HPDE6-E6E7 (cell line): ENCODE measurements around the gene PAQR8.
A peak's percentile ranks its signal among the peaks of the same experiment; 100 is the strongest.
"Not testable (repeated sequence)": the region's sequence is repeated elsewhere in the genome, so short reads cannot be mapped to it uniquely, and the experiment has no call there.

Experiments used
- DNase-seq: peaks from one replicate; pipeline ENCODE4 v3.0.0; 2011; ENCODE audit warnings: missing footprints; ENCODE audit errors: extremely low spot score

Gene PAQR8

DNA sequence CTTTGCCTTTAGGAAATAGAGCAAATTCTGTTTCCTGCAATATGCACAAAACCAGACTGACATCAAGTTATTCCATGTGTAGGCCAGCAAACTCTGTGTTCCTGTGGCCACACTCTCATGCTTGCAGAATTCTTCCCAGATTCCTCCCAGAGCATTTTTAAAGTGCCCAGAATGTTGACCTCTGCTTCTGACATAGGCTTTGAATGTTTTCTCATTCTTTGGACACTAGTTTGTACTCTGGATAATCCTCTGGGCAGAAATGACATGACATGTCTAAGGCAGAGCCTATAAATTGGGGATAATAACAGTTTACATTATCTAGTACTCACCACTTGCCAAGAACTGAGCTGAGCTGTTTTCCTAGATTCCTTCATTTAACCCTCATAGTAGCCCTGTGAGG is 49.0 kb downstream of the PAQR8 start:
- DNase-seq: no peak

DNA sequence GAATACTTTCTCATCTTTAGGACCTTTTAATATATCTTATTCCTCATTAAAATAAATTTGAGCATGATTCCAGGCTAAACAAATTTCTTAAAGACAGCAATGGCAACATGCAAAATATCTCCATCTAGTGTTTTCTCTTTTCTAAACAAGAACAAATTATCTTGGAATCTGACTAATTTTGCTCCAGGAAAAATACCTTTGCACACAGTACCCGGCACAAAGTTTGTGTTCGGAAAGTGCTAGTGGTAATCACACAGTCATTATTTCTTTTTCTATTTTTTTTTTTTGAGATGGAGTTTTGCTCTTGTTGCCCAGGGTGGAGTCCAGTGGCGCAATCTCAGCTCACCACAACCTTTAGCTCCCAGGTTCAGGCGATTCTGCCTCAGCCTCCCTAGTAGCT is 50.0 kb downstream of the PAQR8 start:
- DNase-seq: no peak

DNA sequence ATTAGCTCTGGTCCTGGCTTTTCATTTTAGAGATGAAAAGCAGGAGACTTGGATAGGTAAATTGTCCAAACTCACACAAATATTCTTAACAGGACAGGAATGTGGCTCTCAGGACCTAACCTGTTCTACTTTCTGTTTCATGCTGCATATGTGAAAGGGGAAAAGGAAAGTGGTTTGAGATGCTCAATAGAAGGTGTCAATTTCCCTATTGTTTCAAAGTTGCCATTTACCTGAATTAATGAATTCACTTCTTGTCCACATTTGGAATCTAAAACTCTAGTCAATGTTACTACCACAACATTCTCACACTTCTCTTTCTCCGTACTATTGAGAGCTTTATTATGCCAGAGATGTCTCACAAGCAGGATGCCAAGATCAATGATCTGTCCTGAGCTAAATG is 53.4 kb downstream of the PAQR8 start:
- DNase-seq: no peak

DNA sequence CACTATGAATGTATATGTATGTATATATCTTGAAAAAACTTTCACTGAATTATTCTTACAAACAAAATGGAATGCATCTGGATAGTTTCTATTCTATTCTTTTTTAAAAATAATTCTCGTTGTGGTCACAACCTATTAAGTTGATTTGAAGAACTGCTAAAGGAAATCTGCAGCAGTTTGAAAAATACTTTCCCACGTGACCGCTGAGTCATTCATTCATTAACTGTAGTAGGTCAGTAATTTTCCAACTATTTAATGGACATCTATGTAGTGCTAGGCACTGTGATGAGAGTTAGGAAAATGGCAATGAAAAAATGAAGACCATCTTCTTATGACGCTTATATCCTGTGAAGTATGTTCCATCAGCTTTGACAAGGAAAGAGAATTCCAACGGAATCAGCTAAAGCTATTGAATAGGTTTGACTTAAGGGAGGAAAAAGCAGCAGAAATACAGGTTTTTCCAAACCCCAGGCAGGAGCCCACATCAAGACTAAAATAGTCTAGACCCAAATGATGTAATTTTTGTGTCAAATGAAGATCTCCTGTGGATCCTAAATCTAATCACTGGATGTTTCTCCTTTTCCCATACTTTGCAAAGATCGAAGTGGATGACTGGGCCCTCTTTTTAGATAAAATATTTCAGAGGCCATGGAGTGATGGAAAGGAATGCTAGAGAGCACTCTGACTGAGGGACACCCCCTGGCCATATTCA is 54.1 kb downstream of the PAQR8 start:
- no peak for DNase-seq

DNA sequence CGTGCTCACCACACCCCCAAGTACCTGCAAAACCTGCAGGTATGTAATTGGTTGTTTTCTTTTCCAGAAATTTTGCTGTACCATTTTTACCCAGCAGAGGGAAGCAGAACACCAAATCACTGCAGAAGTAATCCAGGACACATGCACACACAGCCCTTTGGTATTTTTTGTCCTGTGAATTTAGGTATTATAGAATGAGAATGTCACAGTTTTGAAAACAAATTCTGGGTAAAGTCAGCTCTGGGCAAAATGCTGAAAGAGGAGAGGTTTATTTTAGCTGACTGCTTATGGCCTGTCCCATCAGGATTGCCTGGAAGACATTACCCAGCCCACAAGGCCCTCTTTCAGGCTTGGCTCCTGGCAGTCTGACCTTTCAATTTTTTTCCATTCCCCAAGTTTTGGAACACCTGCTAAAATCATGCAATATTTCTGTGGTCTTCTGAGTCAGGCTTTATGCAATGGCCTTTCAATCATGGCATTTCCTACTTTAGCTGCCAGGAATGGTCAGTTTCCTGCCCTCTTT is 54.7 kb downstream of the PAQR8 start:
- peak; percentile 64 for DNase-seq

DNA sequence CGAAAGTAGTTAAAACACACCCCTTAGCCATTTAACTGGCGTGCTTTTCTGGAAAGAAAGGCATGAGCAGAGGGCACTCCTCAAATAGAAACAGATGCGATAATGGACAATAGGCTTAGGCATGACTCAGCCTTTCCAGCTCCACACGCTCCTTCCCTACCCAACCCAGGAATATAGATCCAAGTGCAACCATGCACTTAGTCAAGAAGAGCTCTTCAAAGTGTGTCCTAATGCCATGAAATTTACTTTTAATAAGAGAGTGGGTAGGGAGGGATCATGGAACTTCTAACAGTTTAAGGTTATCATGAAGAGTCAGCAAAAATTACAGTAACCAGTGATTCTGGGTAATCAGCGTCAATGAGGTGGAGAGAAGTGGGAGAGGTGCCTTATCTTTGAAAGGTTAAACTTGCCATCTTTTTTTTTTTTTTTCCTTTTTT is 55.7 kb downstream of the PAQR8 start:
- no peak for DNase-seq

DNA sequence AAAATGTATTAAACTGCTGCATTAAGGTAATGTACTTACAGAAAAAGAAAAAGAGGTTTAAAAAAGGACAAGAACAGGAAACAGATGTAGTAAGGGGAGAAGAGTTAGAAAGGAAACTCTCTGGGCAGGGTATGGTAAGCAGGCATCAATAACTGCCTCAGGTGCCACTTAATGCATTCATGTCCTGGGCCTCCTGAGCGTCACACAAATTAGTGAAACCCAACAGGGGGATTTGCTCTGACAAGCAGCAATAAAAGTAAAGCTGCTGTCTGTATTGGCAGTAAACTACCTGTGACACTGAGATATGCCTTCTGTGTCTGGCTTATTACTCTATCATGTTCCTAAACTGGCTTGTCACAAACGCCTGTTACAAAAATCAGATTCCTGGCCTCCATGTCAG is 56.7 kb downstream of the PAQR8 start:
- no peak for DNase-seq

DNA sequence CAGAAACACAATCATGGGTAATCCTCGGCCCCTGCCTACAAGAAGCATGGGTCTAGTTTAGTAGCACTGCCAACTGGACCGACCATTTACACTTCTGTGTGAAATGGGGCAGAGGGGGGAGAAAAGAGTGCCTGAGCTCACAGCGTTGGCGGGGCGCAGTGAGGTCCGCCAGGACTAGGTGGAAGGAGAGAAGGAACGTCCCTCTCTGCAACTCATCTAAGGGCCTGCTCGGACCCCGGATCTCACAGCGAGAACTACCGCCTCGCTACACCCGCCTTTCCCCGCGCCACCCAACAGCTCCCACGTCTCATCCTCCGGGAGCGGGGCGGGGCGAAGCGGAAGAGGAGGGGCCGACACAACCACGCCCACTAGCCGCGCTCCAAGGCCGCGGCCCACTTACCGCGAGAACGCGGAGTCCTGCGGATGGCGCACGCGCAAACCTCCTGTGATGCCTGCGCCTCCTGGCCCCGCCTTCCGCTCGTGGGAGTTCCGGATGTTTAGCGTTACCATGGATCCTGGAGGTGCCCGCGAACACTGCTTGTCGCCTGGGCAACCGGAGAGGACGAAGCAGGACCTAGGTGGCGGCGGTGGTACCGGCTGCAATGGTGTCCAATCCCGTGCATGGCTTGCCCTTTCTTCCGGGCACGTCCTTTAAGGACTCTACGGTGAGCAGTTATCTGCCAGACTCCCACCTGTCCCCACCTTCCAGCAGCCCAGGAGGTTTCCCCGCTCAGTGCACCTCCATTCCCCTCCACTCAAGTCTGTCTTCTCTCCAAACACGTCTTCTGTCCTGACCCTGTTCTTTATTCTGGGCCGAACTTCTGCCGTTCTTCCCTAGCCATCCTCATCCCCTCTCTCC is 58.1 kb downstream of the PAQR8 start, which contains the start of gene EFHC1:
TSS of gene EFHC1 (plus strand) at position 534 of the 859 bp plus-strand sequence. CDS start at position 603, 69 bp downstream.
- DNase-seq: peak; percentile 89

DNA sequence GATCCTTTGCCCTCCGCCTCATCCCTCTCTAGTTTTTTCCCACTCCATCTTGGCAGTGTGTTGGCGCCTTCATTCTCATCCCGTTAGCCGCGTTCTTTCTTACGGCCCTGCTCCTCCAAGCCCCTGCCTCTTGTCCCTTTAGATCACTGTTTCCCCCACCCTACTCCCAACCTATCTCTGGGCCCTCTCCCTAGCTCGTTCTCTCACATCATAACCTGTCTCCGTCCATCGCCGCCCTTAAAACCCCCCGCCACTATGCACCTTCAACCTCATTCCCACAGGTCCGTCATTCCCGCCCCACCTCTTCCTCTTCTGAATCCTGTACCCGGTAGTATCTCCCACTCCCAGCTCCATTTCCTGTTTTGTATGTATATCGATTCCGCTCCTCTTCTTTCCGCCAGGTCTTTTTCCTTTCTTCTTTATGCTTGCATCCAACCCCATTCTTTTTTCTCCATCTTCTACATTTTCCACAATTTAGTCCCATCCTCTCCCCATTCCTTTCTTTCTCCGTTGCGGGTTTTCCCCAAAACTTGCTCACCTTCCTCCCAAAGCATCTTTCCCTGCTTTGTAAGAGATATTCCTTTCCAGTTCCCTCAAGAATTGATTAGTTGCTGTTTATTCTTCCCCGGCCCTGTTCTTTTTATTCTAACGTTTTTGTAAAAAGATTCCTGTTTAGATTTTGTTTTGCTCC is 58.9 kb downstream of the PAQR8 start:
- no peak for DNase-seq

DNA sequence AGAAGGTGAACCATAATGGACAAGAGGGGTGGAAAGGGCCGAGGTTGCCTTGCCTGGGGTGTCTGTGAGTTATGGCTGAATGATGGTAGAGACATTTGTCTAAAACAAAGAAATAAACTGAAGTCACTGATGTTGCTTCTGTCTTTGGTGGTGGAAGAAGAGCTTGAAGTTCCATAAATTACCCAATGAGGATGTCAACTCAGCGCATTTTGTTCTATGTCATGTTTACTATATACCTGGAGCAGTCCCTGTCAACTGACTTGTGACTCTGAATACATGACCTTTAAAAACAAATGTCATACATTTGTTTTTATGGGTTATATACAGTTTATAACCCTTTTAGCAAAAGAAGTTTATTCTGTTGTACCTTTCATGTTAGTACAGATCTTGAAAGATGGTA is 60.2 kb downstream of the PAQR8 start:
- no peak for DNase-seq

DNA sequence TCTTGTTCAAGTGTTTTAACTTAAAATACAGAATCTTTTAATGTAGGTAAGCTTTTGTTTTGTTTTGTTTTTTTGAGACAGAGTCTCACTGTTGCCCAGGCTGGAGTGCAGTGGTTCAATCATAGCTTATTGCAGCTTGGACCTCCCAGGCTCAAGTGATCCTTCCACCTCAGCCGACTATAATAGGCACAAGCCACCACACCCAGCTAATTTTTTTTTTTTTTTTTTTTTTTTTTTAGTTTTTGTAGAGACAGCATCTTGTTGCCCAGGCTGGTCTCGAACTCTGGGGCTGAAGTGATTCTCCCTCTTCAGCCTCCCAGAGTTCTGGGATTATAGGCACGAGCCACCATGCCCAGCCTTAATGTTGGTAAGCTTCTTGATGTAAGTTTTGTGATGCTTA is 61.5 kb downstream of the PAQR8 start:
- DNase-seq: no peak

DNA sequence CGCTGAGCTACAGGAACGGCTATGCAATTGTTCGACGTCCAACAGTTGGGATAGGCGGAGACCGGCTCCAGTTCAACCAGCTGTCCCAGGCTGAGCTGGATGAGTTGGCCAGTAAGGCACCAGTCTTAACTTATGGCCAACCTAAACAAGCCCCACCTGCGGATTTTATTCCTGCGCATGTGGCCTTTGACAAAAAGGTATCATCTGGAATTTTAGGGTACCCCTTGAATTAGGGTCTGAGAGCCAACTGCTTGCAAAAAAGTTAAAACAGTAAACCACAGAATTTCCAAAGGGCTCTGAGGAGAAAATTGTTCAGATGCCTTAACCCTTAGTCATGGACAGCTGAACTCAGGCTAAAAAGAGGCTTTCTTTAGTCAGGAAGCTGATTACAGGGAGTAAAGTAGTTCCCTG is 62.0 kb downstream of the PAQR8 start:
- DNase-seq: no peak

DNA sequence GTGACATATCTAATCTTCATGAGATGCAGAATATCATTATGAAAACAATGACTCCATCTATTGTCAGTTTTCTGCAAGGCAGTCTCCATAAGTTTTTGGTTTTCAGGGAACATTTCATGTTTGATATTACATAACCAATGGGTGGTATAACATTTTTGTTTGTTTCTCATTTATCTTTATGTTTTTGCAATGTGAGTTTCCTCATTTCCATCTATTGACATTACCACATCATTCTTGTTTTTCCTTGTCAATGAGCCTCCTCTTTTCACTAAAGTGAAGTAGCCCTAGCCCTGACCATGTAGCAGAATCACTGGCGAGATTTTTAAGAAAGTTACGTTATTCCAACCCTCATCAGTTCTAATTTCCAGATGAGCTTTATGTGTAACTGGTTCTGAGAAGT is 62.6 kb downstream of the PAQR8 start:
- no peak for DNase-seq

DNA sequence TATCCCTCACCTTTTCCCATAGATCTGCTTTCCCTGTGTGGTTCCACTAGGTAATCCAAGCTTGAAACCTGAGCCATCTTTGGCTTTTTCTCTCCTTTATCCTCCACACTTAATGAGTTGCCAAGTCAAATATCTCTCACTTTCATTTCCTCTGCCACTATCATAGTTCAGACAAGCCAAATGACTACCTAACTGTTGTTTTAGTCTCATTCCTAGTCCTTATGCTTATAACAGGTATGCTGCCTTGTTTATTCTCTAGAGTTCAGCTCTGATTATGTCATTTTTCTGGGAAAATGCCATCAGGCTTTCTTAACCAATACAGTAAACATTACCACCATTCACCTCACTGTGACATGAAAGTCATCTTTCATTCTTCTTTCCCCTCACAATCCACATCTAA is 64.7 kb downstream of the PAQR8 start:
- no peak for DNase-seq

DNA sequence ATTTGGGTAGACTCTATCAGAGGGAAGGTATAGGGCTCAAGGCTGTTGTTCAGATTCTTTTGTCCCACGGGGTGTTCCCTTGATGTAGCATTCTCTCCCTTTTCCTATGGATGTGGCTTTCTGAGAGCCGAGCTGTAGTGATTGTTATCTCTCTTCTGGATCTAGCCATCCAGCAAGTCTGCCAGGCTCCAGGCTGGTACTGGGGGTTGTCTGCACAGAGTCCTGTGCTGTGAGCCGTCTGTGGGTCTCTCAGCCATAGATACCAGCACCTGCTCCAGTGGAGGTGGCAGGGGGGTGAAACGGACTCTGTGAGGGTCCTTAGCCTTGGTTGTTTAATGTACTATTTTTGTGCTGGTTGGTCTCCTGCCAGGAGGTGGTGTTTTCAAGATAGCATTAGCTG is 71.3 kb downstream of the PAQR8 start:
- DNase-seq: not testable (repeated sequence)

DNA sequence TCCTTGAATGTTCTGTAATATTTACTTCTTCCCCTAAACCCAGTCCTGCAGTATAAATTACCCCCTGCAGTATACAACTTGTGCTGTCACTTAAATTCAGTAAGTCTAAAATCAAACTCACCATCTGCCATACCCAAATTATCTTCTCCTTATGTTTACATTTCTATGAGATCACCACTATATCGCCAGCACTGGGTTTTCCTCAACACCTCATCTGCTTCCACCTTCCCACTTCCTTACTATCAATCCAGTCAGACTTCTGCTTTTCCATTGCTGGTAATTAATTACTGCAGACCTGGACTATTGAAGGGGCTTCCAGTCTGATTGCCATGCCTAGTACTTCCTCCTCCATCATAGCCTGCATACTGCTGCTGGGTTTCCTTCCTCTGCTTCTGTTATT is 73.4 kb downstream of the PAQR8 start:
- no peak for DNase-seq

DNA sequence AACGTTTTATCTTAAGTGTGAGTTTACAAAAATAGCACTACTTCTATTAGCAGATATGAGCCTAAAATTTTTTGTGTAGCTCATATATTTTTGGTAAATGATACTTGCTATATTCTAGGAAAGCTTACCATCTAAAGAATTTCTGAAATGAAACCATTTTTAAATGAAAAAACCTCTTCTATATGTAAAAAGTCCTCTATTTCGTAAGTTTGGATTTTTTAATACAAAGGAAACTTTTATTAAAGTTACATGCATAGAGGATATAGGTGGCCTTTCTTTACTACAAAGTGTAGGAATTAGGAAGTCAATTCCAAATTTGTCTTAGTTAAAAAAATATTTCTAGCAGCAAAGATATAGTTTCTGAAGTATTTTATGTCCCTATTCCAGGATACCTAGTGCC is 77.0 kb downstream of the PAQR8 start:
- DNase-seq: no peak

DNA sequence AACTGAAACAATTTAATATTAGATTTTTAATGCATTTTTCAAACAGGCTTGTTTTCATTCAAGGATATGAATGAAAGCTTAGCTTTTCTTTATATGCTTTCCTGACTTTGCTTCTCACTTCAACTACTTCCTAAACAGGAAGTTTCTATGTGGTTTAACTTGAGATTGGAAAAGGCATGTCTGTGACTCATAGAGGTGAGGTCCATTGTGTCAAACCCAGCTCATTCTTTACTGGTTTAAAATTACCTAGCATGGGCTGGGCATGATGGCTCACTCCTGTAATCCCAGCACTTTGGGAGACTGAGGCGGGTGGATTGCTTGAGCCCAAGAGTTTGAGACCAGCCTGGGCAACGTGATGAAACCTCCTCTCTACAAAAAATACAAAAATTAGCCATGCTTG is 92.6 kb downstream of the PAQR8 start:
- DNase-seq: peak; percentile 76

DNA sequence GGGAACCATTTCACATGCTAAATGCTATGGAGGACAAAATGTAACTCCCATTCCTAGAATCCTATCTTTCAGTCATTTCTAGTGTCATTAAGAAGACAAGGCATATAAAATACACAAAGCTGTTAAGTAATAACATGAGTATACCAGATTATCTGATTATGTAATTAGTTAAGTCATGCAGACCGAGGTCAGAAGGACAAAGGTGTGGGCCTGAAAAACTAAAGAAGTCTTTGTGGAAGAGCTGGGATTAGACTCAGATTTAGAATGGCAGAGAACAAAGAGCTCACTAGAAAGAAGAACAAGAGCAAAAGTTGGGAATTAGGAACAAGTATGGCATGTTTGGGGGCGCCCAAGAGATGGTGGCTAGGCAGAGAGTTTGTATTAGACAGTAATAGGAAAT is 95.1 kb downstream of the PAQR8 start:
- no peak for DNase-seq
